Hepatocyte (in vitro differentiated cells): ENCODE results near the gene CD226.

ENCODE experiments used
- CTCF ChIP-seq: fragments of 200-600 bp; sonication (generic); IDR thresholded peaks from 2 replicates; pipeline ENCODE4 v1.5.1; 2016; ENCODE audit warnings: antibody characterized with exemption, mild to moderate bottlenecking; ENCODE audit not compliant: poor library complexity
- EZH2 ChIP-seq: fragments of 200-600 bp; sonication (generic); IDR thresholded peaks from 2 replicates; pipeline ENCODE4 v1.6.1; 2016; ENCODE audit warnings: antibody characterized with exemption, mild to moderate bottlenecking, borderline replicate concordance
- EZH2phosphoT487 ChIP-seq: fragments of 200-600 bp; sonication (generic); IDR thresholded peaks from one replicate; pipeline ENCODE4 v1.6.1; 2018; ENCODE audit warnings: antibody characterized with exemption, mild to moderate bottlenecking, low read depth, moderate library complexity; ENCODE audit not compliant: unreplicated experiment, severe bottlenecking

- no peak for TF ChIP-seq EZH2phosphoT487
- TF ChIP-seq CTCF, result no peak
- TF ChIP-seq EZH2, result no peak
Observed at GRCh38 chr18:69883781-69884180, 63.9 kb downstream of the CD226 start.
